HG03025 (cell line): Measurements from ENCODE around the gene PTPRD.
"Not testable (repeated sequence)": the region's sequence is repeated elsewhere in the genome, so short reads cannot be mapped to it uniquely, and the experiment has no call there.

Experiments used
- ATAC-seq: cut with Tn5 transposase; IDR thresholded peaks from one replicate; pipeline ENCODE4 v1.9.1; 2021; ENCODE audit warnings: mild to moderate bottlenecking, moderate library complexity; ENCODE audit not compliant: unreplicated experiment, low FRiP score

The PTPRD gene

GRCh38 chr9:9412241-9412640, 1200.6 kb downstream of the PTPRD start:
- ATAC-seq = no peak

GRCh38 chr9:9410736-9411135, 1202.1 kb downstream of the PTPRD start:
- no peak for ATAC-seq

GRCh38 chr9:9399982-9400381, 1212.8 kb downstream of the PTPRD start:
- ATAC-seq = no peak

GRCh38 chr9:9396518-9396917, 1216.3 kb downstream of the PTPRD start:
- no peak for ATAC-seq

- no peak for ATAC-seq
These were observed 1217.3 kb downstream of the PTPRD start for GRCh38 chr9:9395539-9395938.

- no peak for ATAC-seq
These were observed 1220.0 kb downstream of the PTPRD start for GRCh38 chr9:9392755-9393154.

- ATAC-seq = no peak
These were observed 1222.9 kb downstream of the PTPRD start for GRCh38 chr9:9389904-9390303.

GRCh38 chr9:9387511-9388115, 1225.2 kb downstream of the PTPRD start:
- ATAC-seq = no peak

GRCh38 chr9:9362332-9362731, 1250.5 kb downstream of the PTPRD start:
- ATAC-seq = no peak

GRCh38 chr9:9352877-9353481, 1259.8 kb downstream of the PTPRD start:
- no peak for ATAC-seq

- no peak for ATAC-seq
These were observed 1271.6 kb downstream of the PTPRD start for GRCh38 chr9:9341203-9341602.

- ATAC-seq = no peak
These were observed 1275.7 kb downstream of the PTPRD start for GRCh38 chr9:9337129-9337528.

- no peak for ATAC-seq
These were observed 1286.1 kb downstream of the PTPRD start for GRCh38 chr9:9326749-9327148.

GRCh38 chr9:9319007-9319406, 1293.8 kb downstream of the PTPRD start:
- no peak for ATAC-seq

- ATAC-seq = not testable (repeated sequence)
These were observed 1302.1 kb downstream of the PTPRD start for GRCh38 chr9:9310743-9311142.

GRCh38 chr9:9305600-9305999, 1307.2 kb downstream of the PTPRD start:
- ATAC-seq = no peak

GRCh38 chr9:9299134-9299533, 1313.7 kb downstream of the PTPRD start:
- ATAC-seq = no peak

- ATAC-seq = no peak
These were observed 1326.8 kb downstream of the PTPRD start for GRCh38 chr9:9286001-9286400.

GRCh38 chr9:9284201-9284600, 1328.6 kb downstream of the PTPRD start:
- no peak for ATAC-seq

GRCh38 chr9:9283159-9283986, 1329.4 kb downstream of the PTPRD start:
- ATAC-seq = no peak

GRCh38 chr9:9275601-9276000, 1337.2 kb downstream of the PTPRD start:
- ATAC-seq = no peak
